GM23338 (cell line): ENCODE measurements around the gene POU3F3.

Experiments
- CREB1 ChIP-seq: fragments of 250-450 bp; sonication (Bioruptor Pico); IDR thresholded peaks from 2 replicates; pipeline ENCODE4 v1.5.0; 2020; ENCODE audit warnings: low read depth, mild to moderate bottlenecking, moderate library complexity
- ETS1 ChIP-seq: IDR thresholded peaks from 2 replicates; pipeline ENCODE4 v1.6.1; 2016; ENCODE audit warnings: antibody characterized with exemption
- EZH2 ChIP-seq: fragments of 200-600 bp; sonication (generic); IDR thresholded peaks from one replicate; pipeline ENCODE4 v1.8.0; 2017; ENCODE audit warnings: antibody characterized with exemption, mild to moderate bottlenecking, low read depth; ENCODE audit not compliant: unreplicated experiment
- EZH2phosphoT487 ChIP-seq: fragments of 200-600 bp; sonication (generic); IDR thresholded peaks from one replicate; pipeline ENCODE4 v1.8.1; 2018; ENCODE audit warnings: antibody characterized with exemption; ENCODE audit not compliant: unreplicated experiment
- JUNB ChIP-seq: IDR thresholded peaks from one replicate; pipeline ENCODE4 v1.6.1; 2016; ENCODE audit warnings: antibody characterized with exemption; ENCODE audit not compliant: unreplicated experiment
- NANOG ChIP-seq: IDR thresholded peaks from 2 replicates; pipeline ENCODE4 v1.6.1; 2016; ENCODE audit warnings: antibody characterized with exemption, borderline replicate concordance
- POLR2AphosphoS5 ChIP-seq: IDR thresholded peaks from 2 replicates; pipeline ENCODE4 v1.6.1; 2016; ENCODE audit warnings: antibody characterized with exemption, low read depth
- STAT1 ChIP-seq: IDR thresholded peaks from one replicate; pipeline ENCODE4 v1.6.1; 2016; ENCODE audit warnings: antibody characterized with exemption; ENCODE audit not compliant: unreplicated experiment
- ZNF114 ChIP-seq: fragments of 250-450 bp; sonication (Bioruptor Pico); IDR thresholded peaks from 2 replicates; pipeline ENCODE4 v1.5.0; 2020; ENCODE audit warnings: mild to moderate bottlenecking, moderate library complexity
- ZNF331 ChIP-seq: fragments of 250-450 bp; sonication (Bioruptor Pico); IDR thresholded peaks from 2 replicates; pipeline ENCODE4 v1.5.0; 2020; ENCODE audit warnings: low read depth, mild to moderate bottlenecking, moderate library complexity
- TF ChIP-seq, protein P1 (sequence below): IDR thresholded peaks from one replicate; pipeline ENCODE4 v1.6.1; 2018; ENCODE audit warnings: antibody characterized with exemption; ENCODE audit not compliant: unreplicated experiment
- TF ChIP-seq, protein P2 (sequence below), 2 experiments: fragments of 200-600 bp in 1 of 2; sonication (generic) in 1 of 2; conservative IDR thresholded peaks; 2 replicates each; pipeline versions ENCODE4 v1.5.1 to v1.6.1; 2016 to 2017; ENCODE audit warnings: antibody characterized with exemption in 2 of 2, low read depth in 2 of 2, mild to moderate bottlenecking in 2 of 2, moderate library complexity in 1 of 2

GRCh38 chr2:104897515-104898184, 43.7 kb downstream of the POU3F3 start:
- TF ChIP-seq EZH2phosphoT487 = no peak
- TF ChIP-seq, protein P1, sequence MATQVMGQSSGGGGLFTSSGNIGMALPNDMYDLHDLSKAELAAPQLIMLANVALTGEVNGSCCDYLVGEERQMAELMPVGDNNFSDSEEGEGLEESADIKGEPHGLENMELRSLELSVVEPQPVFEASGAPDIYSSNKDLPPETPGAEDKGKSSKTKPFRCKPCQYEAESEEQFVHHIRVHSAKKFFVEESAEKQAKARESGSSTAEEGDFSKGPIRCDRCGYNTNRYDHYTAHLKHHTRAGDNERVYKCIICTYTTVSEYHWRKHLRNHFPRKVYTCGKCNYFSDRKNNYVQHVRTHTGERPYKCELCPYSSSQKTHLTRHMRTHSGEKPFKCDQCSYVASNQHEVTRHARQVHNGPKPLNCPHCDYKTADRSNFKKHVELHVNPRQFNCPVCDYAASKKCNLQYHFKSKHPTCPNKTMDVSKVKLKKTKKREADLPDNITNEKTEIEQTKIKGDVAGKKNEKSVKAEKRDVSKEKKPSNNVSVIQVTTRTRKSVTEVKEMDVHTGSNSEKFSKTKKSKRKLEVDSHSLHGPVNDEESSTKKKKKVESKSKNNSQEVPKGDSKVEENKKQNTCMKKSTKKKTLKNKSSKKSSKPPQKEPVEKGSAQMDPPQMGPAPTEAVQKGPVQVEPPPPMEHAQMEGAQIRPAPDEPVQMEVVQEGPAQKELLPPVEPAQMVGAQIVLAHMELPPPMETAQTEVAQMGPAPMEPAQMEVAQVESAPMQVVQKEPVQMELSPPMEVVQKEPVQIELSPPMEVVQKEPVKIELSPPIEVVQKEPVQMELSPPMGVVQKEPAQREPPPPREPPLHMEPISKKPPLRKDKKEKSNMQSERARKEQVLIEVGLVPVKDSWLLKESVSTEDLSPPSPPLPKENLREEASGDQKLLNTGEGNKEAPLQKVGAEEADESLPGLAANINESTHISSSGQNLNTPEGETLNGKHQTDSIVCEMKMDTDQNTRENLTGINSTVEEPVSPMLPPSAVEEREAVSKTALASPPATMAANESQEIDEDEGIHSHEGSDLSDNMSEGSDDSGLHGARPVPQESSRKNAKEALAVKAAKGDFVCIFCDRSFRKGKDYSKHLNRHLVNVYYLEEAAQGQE = no peak
- no peak for TF ChIP-seq JUNB
- TF ChIP-seq, protein P2, sequence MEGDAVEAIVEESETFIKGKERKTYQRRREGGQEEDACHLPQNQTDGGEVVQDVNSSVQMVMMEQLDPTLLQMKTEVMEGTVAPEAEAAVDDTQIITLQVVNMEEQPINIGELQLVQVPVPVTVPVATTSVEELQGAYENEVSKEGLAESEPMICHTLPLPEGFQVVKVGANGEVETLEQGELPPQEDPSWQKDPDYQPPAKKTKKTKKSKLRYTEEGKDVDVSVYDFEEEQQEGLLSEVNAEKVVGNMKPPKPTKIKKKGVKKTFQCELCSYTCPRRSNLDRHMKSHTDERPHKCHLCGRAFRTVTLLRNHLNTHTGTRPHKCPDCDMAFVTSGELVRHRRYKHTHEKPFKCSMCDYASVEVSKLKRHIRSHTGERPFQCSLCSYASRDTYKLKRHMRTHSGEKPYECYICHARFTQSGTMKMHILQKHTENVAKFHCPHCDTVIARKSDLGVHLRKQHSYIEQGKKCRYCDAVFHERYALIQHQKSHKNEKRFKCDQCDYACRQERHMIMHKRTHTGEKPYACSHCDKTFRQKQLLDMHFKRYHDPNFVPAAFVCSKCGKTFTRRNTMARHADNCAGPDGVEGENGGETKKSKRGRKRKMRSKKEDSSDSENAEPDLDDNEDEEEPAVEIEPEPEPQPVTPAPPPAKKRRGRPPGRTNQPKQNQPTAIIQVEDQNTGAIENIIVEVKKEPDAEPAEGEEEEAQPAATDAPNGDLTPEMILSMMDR (conservative IDR thresholded peaks at IDR 0.05; ENCODE audit: low read depth in 2 of 2) = no peak
- no peak for TF ChIP-seq POLR2AphosphoS5
- TF ChIP-seq EZH2 = no peak
- TF ChIP-seq CREB1 (CRISPR knock-in tag) = no peak
- TF ChIP-seq ZNF114 = no peak
- no peak for TF ChIP-seq ETS1
- no peak for TF ChIP-seq STAT1
- TF ChIP-seq NANOG = no peak
- no peak for TF ChIP-seq ZNF331 (CRISPR knock-in tag)
